ENCODE results near the gene GAR1. TPM values are rescaled to one million over a fixed set of nuclear protein-coding genes. Genes with fewer than 3 reads are reported as not detected.
"Not testable (repeated sequence)": the region's sequence is repeated elsewhere in the genome, so short reads cannot be mapped to it uniquely, and the experiment has no call there.

Gene GAR1
- total RNA-seq, 2 donors from 2014 or later: 4.9 to 8.7 TPM

- Histone ChIP-seq H3K36me3 (no peaks in the 10 kb centered on the region), H3K9me3 (no peaks in the 10 kb centered on the region), H3K27me3 (replicated peaks; ENCODE audit: insufficient read depth) (no peaks in the 10 kb centered on the region), H3K4me3 (no peak overlapping the region), H3K4me1 (ENCODE audit: control insufficient read depth in 1 of 2, low read depth in 2 of 2) (no peaks in the 10 kb centered on the region), H3K27ac (no peak overlapping the region)
- no peak for DNase-seq (ENCODE audit: low spot score)
- TF ChIP-seq CTCF (IDR thresholded peaks at IDR 0.05): no peak
- no peak for ATAC-seq (ENCODE audit: insufficient number of reproducible peaks, low FRiP score, low read depth)
These were observed 21.4 kb downstream of the GAR1 start for GRCh38 chr4:109836985-109837384.

- H3K27ac ChIP-seq: no peak overlapping the region
- no peak for TF ChIP-seq CTCF (IDR thresholded peaks at IDR 0.05)
- H3K4me1 ChIP-seq (ENCODE audit: control insufficient read depth in 1 of 2, low read depth in 2 of 2): no peaks in the 10 kb centered on the region
- ATAC-seq (ENCODE audit: insufficient number of reproducible peaks, low FRiP score, low read depth) (no peak), DNase-seq (ENCODE audit: low spot score) (no peak)
- no peaks in the 10 kb centered on the region for H3K9me3 ChIP-seq
- H3K4me3 ChIP-seq: no peak overlapping the region
- peaks cover 4% of the 10 kb centered on the region for H3K36me3 ChIP-seq
- no peaks in the 10 kb centered on the region for H3K27me3 ChIP-seq (replicated peaks; ENCODE audit: insufficient read depth)
These were observed 31.0 kb downstream of the GAR1 start for GRCh38 chr4:109846395-109847098.

GRCh38 chr4:109847896-109848442 lies 32.4 kb downstream of the GAR1 start, which contains the start of gene LRIT3:
Gene LRIT3, plus strand, starts transcription at chr4:109848107. Its CDS starts 95 bp downstream, at chr4:109848202.
- no peak for TF ChIP-seq CTCF (IDR thresholded peaks at IDR 0.05)
- Histone ChIP-seq H3K4me1 (ENCODE audit: control insufficient read depth in 1 of 2, low read depth in 2 of 2) (no peaks in the 10 kb centered on the region), H3K27me3 (replicated peaks; ENCODE audit: insufficient read depth) (no peaks in the 10 kb centered on the region), H3K4me3 (no peak within 1 kb of the TSS), H3K36me3 (no peaks in the 10 kb centered on the region), H3K27ac (no peak within 1 kb of the TSS), H3K9me3 (no peaks in the 10 kb centered on the region)
- DNase-seq (ENCODE audit: low spot score) (no peak), ATAC-seq (ENCODE audit: insufficient number of reproducible peaks, low FRiP score, low read depth) (no peak)

- Histone ChIP-seq H3K27me3 (replicated peaks; ENCODE audit: insufficient read depth) (no peaks in the 10 kb centered on the region), H3K9me3 (no peaks in the 10 kb centered on the region), H3K4me3 (no peak overlapping the region), H3K4me1 (ENCODE audit: control insufficient read depth in 1 of 2, low read depth in 2 of 2) (no peaks in the 10 kb centered on the region), H3K27ac (no peak overlapping the region), H3K36me3 (no peaks in the 10 kb centered on the region)
- TF ChIP-seq CTCF (IDR thresholded peaks at IDR 0.05): no peak
- ATAC-seq (ENCODE audit: insufficient number of reproducible peaks, low FRiP score, low read depth): no peak
- no peak for DNase-seq (ENCODE audit: low spot score)
These were observed 32.9 kb downstream of the GAR1 start for GRCh38 chr4:109848501-109848900.

- no peak for ATAC-seq (ENCODE audit: insufficient number of reproducible peaks, low FRiP score, low read depth)
- no peak for TF ChIP-seq CTCF (IDR thresholded peaks at IDR 0.05)
- no peaks in the 10 kb centered on the region for H3K27me3 ChIP-seq (replicated peaks; ENCODE audit: insufficient read depth)
- no peak overlapping the region for H3K4me3 ChIP-seq
- no peak overlapping the region for H3K27ac ChIP-seq
- DNase-seq (ENCODE audit: low spot score): no peak
- H3K36me3 ChIP-seq: no peaks in the 10 kb centered on the region
- H3K4me1 ChIP-seq (ENCODE audit: control insufficient read depth in 1 of 2, low read depth in 2 of 2): no peaks in the 10 kb centered on the region
- H3K9me3 ChIP-seq: no peaks in the 10 kb centered on the region
These were observed 35.0 kb downstream of the GAR1 start for GRCh38 chr4:109850601-109851000.

- not testable (repeated sequence) for DNase-seq (ENCODE audit: low spot score); H3K27ac ChIP-seq; ATAC-seq (ENCODE audit: insufficient number of reproducible peaks, low FRiP score, low read depth); H3K4me1 ChIP-seq (ENCODE audit: control insufficient read depth in 1 of 2, low read depth in 2 of 2); H3K9me3 ChIP-seq; H3K4me3 ChIP-seq; H3K27me3 ChIP-seq (replicated peaks; ENCODE audit: insufficient read depth); H3K36me3 ChIP-seq
These were observed 44.1 kb downstream of the GAR1 start for GRCh38 chr4:109859426-109860300.

All from thoracic aorta (tissue), 2 donors.